GM18511 (cell line): Measurements from ENCODE around the gene SIGLEC8.
A peak's percentile ranks its signal among the peaks of the same experiment; 100 is the strongest.
"Not testable (repeated sequence)": the region's sequence is repeated elsewhere in the genome, so short reads cannot be mapped to it uniquely, and the experiment has no call there.

Experiments used
- ATAC-seq: cut with Tn5 transposase; IDR thresholded peaks from one replicate; pipeline ENCODE4 v1.9.1; 2021; ENCODE audit warnings: mild to moderate bottlenecking, moderate library complexity; ENCODE audit not compliant: unreplicated experiment

Gene SIGLEC8

DNA sequence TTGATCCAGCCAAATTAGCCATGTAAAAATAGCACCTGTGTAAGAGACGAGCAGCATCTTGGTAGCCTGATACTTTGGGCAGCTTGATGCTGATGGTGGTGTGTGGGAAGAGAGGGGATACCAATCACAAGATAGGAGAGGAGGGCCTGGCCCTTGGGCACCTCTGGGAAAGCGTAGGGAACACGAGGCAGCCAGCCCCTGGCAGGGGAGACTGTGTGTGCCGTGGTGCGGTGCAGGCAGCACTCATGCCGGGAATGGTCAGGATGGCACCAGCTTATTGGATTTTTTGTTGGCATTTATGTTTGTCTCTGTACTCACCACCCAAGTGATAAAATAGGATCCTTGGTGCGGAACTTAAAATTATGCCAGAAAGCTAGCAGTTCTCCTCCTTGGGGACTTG, 10.2 kb downstream of the SIGLEC8 start:
- ATAC-seq = no peak

DNA sequence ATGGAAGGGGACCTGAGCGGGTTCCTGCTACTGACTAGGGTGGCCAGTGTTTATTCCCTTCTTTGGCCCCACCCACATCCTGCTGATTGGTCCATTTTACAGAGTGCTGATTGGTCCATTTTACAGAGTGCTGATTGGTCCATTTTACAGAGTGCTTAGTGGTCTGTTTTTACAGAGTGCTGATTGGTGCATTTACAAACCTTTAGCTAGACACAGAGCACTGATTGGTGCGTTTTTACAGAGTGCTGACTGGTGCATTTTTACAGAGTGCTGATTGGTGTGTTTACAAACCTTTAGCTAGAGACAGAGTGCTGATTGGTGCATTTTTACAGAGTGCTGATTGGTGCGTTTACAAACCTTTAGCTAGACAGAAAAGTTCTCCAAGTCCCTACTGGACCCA, 10.7 kb downstream of the SIGLEC8 start:
- not testable (repeated sequence) for ATAC-seq

DNA sequence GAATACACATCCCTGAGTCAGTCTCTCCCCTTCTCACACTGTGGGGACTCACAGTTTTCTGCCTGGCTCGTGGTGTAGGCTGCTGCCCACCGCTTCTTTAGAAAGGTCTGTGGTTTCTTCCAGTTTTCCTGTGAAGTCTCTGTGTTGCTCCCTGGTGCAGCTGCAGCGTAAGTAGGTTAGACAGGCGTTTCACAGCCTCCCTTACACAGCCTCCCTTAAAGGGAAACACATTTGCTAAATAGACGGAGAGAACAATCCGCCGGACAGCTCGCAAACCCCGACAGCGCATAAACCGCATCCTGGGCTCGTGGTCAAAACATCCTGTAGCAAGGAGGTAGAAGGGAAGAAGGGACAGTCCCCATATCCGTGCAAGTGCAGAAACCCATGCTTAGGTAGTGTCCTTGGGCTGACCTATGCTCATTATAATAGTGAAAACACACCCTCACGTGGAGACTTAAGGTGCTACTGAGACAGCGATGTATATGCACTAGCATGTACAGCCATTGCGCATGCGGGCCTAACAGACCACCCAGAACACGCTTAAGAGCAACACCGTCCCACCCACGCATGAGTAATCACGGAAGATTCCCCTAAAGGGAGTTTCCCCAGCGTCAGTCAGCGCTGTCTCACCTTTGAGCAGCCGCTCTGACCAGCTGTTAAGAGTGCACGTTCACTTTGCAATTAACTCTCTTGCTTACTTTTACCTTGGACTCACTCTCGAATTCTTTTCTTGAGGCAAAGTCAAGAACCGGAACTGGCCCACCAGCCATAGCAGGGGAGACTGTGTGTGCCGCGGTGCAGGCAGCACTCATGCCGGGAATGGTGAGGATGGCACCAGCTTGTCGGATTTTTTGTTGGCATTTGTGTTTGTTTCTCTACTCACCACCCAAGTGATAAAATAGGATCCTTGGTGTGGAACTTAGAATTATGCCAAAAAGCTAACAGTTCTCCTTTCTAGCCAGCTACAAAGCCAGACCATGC, 16.6 kb downstream of the SIGLEC8 start:
- peak; percentile 95 for ATAC-seq

DNA sequence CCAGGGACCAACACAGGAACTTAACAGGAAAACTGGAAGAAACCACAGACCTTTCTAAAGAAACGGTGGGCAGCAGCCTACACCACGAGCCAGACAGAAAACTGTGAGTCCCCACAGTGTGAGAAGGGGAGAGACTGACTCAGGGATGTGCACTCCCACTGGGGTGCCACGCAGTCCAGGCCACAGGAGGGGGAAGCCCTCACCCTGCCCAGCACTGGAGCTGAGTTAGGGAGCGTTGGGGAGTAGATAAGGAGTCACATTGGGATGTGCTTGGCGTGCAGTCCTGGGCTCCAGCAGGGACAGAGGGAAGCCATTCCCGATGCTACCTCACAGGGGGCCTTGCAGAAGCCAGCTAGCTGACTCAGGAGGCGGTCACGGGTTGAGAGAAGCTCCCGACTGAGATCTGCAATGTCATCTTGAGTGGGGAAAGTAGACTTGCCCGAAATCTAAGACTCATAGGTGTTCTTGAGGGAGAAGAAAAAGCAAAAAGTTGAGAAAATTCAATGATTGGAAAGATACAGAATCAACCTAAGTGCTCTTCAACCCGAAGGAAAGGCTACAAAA, 17.3 kb downstream of the SIGLEC8 start:
- ATAC-seq = no peak

DNA sequence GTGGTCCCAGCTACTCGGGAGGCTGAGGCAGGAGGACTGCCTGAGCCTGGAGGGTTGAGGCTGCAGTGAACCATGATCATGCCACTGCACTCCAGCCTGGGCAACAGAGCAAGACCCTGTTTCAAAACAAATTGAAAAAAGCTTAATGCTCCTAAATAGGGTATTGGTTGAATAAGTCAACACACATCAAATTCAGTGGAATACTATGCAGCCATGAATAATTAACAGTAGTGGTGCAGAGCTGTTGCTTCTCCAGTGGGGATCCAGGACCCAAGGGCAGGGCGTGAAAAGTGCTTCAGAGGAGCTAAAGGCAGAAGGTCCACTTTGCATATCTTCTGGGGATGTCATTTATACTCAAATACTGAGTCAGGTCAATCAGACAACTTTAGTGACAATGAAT, 18.2 kb downstream of the SIGLEC8 start:
- ATAC-seq = no peak

DNA sequence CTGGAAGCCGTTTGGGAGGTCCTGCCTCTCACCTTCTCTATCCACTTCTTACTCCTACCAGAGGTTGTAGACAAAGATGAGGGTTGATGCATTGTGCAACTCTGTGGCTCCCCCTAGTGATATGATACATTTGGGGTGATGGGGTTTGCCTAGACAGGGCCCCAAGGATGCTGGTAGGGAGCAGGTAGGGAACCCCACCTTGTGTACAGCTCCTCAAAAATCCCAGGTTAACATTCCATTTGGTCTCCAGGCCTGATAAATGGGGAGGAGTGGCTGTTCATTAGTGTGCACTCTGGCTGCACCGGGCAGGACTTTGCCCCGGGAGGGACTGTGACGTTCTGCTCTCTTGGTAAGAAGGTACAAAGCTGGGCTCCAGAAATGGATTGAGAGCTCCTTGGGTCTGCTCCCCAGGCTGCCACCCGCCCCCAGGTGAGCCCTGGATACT, 19.2 kb downstream of the SIGLEC8 start:
- ATAC-seq = no peak

DNA sequence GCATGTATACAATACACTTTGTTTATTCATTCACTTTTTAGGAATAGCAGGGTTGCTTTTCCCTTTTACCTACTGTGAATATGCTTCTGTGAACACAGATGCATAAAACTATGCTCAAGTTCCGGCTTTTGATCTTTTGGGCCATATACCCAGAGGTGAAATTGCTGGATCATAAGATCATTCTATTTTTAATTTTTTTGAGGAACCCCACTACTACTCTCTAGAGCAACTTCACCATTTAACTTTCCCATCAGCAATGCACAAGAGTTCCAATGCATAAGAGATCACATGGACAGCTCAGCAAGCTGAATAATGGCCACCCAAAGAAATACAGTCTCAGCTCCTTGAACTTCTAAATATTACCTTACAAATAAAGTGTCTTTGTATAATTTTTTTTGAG, 23.8 kb downstream of the SIGLEC8 start:
- ATAC-seq = no peak

DNA sequence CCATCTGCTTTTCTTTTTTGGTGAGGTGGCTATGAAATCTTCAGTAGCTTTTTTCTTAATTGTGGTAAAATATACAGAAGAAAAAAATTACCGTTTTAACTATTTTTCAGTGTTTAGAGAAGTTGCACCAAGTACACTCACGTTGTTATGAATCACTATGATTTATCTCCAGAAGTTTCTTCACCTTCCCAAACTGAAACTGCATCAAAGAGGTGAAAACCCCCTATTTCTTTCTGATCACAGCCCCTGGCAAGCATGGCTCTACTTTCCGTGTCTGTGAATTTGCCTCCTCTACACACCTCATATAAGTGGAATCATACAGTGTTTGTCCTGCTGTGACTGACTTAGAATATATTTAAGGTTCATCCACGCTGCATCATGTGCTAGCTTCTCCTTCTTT, 25.2 kb downstream of the SIGLEC8 start:
- ATAC-seq = no peak

DNA sequence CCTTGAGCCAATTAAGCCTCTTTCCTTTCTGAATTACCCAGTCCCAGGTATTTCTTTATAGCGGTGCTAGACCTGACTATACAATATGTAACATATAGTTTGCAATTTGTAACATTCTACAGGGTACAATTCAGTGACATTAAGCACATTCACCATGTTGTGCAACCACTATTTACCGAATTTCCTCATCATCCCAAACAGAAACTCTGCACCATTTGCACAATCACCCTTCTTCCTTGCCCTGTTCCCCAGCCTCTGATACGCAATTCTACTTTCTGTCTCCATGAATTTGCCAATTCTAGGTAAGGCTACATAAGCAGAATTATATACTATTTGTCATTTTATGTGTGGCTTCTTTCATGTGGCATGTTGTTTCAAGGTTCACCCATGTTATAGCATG, 27.1 kb downstream of the SIGLEC8 start:
- ATAC-seq = no peak

DNA sequence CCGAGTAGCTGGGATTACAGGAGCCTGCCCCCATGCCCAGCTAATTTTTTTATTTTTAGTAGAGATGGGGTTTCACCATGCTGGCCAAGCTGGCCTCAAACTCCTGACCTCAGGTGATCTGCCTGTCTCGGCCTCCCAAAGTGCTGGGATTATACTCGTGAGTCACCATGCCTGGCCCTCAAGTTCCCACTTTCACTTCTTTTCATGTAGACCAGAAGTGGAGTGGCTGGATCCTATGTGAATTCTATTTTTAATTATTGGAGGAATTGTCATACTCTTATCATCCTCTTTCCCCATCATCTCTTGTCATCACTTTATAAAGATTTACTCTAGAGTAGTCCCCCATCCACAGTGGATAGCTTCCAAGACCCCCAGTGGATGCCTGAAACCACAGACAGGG, 28.0 kb downstream of the SIGLEC8 start:
- no peak for ATAC-seq

DNA sequence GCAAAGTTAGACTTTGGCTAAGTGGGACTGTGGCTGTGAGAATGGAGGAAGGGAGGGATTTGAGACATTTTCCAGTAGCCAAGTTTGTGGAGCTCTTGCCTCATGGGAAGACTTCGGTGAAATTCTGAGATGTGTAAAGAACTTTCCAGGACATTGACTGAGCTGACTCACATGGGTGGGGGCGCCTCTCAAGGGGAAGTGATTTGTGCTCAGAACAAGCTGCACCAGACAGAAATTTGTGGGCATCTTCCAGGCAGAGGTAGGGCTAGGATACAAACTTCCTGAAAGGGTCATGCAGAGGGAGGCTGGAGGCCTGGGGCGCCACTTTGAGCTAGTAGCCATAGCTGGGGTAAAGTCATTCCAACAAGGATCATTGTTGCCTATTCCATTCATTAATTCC, 31.1 kb downstream of the SIGLEC8 start:
- ATAC-seq = no peak

DNA sequence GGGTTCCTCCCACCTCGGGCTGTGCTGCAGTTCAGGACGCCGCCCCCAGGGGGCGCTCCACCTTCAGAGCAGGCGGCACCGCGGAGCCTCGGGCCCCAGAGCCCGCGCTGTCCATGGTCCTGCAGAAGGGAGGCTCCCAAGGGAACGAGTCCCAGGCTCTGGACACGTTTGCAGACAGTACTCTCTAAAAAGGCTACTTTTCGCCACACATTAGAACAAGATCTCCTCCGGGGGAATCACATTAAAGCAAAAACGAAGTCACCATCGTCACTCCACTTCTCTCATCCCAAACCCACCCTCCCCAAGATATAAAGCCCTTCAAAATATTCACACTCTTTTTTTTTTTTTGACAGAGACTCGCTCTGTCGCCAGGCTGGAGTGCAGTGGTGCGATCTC, 36.2 kb downstream of the SIGLEC8 start:
- ATAC-seq = no peak

DNA sequence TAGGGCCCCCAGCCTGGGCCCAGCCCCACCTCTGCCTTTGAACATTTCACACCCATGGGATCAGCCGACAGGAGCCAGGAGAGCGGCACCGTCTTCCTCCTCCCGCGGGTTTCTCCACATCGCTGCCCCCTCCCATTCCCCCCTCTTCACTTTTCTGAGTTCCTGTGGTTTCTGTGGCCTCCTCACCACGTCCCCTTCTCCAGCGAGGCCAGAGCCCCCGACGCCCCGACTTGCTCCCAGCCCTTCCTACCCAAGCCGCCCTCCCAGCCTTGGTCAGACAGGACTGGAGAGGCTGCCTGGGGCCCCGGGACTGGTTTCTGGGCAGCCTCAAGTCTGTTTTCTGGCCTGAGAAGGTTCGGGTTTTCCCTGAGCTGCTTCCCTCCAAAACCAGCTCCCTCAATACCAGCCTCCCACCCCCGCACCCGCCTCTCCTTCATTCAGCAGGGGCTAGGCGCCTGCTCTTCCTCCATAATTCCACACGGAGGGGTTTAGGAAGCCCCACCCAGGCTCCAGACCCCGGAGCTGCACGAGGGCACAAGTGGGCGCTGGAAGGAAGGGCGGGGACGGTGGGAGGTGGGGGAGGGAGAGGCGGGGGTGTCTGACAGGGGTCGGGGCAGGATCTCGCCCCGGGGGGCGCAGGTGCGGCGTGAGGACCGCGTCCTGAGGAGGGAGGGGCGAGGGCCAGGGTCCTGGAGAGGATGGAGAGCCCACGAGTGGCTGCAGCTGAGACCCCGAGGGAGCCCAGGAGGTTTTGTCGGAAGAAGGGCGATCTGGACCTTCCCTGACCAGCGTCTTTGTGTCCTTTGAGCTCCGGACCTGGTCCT, 36.8 kb downstream of the SIGLEC8 start:
- ATAC-seq = no peak

DNA sequence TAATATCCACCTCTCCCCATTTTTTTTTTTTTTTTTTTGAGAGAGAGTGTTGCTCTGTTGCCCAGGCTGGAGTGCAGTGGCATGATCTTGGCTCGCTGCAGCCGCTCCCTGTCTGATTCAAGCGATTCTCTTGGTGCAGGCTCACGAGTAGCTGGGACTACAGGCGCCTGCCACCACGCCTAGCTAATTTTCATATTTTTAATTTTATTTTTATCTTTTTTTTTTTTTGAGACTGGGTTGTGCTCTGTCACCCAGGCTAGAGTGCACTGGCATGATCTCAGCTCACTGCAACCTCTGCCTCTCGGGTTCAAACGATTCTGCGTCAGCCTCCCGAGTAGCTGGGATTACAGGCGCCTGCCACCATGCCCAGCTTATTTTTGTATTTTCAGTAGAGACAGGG, 37.7 kb downstream of the SIGLEC8 start:
- not testable (repeated sequence) for ATAC-seq

DNA sequence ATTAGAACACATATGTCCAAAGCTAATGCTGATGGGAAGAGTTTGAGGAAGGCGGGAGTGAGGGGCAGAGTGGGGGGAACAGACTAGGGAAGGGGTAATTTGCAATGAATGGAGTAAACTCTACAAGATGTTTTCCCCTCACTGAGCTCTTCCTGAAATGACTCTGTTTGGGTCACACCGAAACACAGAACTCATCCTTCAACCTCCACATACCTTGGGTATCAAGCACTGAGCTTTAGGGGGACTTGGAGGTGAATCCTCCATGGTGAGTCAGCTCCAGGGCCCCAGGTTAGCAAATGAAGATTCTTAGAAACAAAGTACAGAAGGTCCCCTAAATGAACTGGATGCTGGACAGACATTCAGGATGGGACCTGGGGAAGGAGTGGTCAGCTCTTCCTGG, 39.5 kb downstream of the SIGLEC8 start:
- ATAC-seq = no peak

DNA sequence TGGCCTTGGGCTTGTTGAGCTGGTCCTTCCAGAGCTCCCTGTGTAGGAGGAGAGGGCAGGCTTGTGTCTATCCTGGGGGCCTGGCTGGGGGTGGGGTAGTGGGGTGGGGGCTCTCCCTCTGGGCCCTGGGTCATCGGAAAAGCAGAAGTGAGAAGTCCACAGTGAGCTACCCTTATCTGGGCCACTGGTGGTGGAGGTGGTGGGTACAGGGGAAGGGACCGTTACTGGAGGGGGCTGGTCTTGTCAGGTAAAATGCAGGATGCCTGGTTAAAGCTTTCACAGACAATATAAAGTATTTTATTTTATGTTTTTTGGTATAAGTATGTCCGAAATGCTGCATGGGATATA, 40.5 kb downstream of the SIGLEC8 start:
- ATAC-seq = peak; percentile 52

DNA sequence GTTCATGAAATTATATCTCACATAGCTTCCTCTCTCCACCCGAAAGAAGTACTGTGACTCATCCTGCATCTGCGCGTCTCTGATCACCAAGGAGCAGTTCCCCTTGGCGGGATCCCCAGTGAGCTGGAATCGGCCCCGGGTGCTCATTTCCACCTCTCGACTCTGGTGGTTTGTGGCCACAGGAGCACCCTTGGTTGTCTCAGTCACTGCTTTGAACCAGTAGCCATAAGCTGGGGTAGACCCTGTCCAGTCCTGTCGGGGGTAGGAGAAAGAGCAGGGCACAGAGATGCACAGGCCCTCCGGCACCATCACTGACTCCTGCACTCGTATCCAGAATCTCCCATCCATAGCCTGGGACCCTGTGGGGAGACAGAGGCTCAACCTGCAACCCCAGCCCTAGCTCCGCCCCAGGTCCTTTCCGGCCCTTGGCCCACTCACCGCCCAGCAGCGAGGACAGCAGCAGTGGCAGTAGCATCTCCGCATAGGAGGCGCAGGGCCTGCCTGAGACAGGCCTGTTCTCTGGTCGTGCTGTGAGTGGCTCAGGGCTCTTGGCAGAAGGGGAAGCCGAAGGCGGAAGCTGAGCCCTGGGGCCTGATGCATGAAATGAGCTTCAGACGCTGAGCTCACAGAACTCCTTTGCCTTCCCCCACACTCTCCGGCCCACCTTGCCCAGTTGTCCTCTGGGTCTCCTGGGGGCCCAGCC, 41.0 kb downstream of the SIGLEC8 start, which contains the start of gene SIGLEC10:
Gene SIGLEC10, minus strand, starts transcription at position 536 of the 703 bp plus-strand sequence. Its CDS starts 61 bp downstream, at position 475.
- ATAC-seq = peak; percentile 83

DNA sequence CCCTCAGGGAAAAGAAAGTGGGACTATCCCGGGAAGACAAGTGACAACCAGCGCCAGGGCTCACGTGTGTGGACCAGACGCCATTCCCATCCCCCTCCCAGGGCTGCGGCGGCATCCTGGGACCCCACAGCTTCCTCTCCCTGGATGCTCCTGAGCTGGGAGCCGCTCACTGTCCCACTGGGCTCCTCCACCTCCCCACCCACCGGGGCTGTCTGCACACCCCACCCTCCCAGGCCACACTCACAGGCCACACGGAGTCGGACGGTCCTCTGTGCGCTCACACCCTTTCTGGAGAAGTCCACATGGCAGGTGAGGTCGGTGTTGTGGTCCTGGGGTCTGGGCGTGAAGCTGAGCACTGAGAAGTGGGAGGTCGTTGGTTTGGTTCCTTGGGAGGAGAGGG, 41.8 kb downstream of the SIGLEC8 start:
- not testable (repeated sequence) for ATAC-seq

DNA sequence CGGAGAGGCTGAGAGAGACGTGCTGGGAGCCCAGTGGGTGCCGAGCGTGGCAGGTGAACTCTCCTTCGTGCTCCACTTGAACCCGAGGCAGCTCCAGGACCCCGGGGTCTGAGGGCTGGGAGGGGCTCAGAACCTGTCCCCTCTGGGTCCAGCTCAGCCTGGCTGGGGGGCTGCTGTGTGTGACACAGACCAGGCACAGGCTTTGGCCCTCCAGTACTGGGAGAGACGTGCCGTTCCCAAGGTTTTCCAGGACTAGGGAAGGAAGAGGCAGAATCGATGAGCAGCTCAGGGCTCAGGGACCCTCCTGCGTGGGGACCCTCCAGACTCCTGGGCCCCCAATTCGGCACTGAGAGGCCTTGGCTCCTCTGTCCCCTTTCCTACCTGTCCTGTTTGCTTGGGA, 43.1 kb downstream of the SIGLEC8 start:
- ATAC-seq = no peak

DNA sequence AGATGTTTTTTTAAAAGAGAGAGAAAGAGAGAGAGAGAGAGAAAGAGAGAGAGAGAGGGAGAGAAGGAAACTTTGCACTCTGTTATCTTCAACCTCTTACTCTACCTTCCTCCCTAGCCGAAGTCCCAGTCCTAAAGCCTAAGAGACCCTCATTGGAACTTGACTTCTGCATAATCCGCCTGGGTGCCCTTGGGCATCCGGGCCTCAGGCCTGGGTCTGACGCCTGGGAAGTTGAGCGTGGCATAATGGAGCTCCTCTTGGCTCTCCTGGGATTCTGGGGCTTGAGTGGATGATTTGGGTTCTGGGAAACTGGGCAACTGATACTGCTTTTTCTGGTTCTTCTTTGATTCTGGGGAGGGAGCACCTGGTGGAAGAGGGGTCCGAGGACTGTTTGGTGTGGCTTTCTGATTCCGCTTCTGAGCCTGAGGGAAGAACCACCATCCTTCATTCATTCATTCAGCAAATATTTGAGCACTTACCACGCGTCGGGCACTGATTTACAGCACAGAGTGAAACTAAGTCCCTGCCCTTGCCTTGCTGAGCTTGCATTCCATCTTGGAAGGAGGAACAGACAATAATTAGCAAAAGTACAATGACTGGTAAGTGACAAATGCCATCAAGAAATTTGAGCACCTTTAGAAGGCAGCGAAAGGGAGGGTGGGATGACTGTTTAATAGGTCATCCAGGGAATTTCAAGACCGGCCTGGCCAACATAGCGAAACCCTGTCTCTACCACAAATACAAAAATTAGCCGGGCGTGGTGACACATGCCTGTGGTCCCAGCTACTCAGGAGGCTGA, 47.1 kb downstream of the SIGLEC8 start:
- no peak for ATAC-seq
